ENCODE results near the gene TANK.
"Not testable (repeated sequence)": the region's sequence is repeated elsewhere in the genome, so short reads cannot be mapped to it uniquely, and the experiment has no call there.

TANK gene

GRCh38 chr2:161170377-161170776 lies 10.1 kb downstream of the TANK start:
- no peak for DNase-seq

- DNase-seq = peak; percentile 26
Measured at GRCh38 chr2:161170958-161171932, 11.0 kb downstream of the TANK start.

- DNase-seq = no peak
Measured at GRCh38 chr2:161172901-161173540, 12.8 kb downstream of the TANK start.

GRCh38 chr2:161173541-161174194 lies 13.4 kb downstream of the TANK start:
- DNase-seq = no peak

GRCh38 chr2:161177969-161178368 lies 17.7 kb downstream of the TANK start:
- no peak for DNase-seq

GRCh38 chr2:161178756-161179155 lies 18.5 kb downstream of the TANK start:
- DNase-seq = no peak

- DNase-seq = no peak
Measured at GRCh38 chr2:161190050-161190449, 29.8 kb downstream of the TANK start.

- not testable (repeated sequence) for DNase-seq
Measured at GRCh38 chr2:161195602-161196001, 35.4 kb downstream of the TANK start.

GRCh38 chr2:161199912-161200701 lies 39.9 kb downstream of the TANK start:
- DNase-seq = no peak

- no peak for DNase-seq
Measured at GRCh38 chr2:161204846-161205245, 44.6 kb downstream of the TANK start.

- no peak for DNase-seq
Measured at GRCh38 chr2:161206471-161207032, 46.3 kb downstream of the TANK start.

GRCh38 chr2:161207941-161208340 lies 47.7 kb downstream of the TANK start:
- DNase-seq = no peak

- DNase-seq = no peak
Measured at GRCh38 chr2:161208527-161209139, 48.4 kb downstream of the TANK start.

GRCh38 chr2:161209902-161210301 lies 49.7 kb downstream of the TANK start:
- no peak for DNase-seq

GRCh38 chr2:161217597-161218185 lies 57.5 kb downstream of the TANK start:
- DNase-seq = no peak

- no peak for DNase-seq
Measured at GRCh38 chr2:161219211-161219610, 59.0 kb downstream of the TANK start.

GRCh38 chr2:161223139-161223732 lies 63.0 kb downstream of the TANK start:
- no peak for DNase-seq

- DNase-seq = no peak
Measured at GRCh38 chr2:161228511-161229240, 68.4 kb downstream of the TANK start.

- no peak for DNase-seq
Measured at GRCh38 chr2:161230959-161231358, 70.7 kb downstream of the TANK start.

- no peak for DNase-seq
Measured at GRCh38 chr2:161232571-161232970, 72.3 kb downstream of the TANK start.

Measured in DMS153 (cell line).